Tibial nerve (tissue), 4 donors: Measurements from ENCODE around the gene KL. TPM values are rescaled to one million over a fixed set of nuclear protein-coding genes. Genes with fewer than 3 reads are reported as not detected.
A peak's percentile ranks its signal among the peaks of the same experiment; 100 is the strongest.

Source experiments
- DNase-seq, 2 donors: peaks; one replicate each; pipeline ENCODE4 v3.0.0-alpha.2; 2019; ENCODE audit warnings: low spot score in 2 of 2
- H3K27ac ChIP-seq, 4 donors: fragments of 200-600 bp; sonication (generic) in 3 of 4; one replicate each; pipeline ENCODE4 v1.5.1; 2017 to 2019; ENCODE audit warnings: mild to moderate bottlenecking in 1 of 4
- H3K27me3 ChIP-seq, 2 donors: fragments of 200-600 bp; sonication (generic) in 1 of 2; one replicate each; pipeline versions ENCODE4 v1.5.1 to v1.6.0; 2017 to 2019
- H3K36me3 ChIP-seq, 3 donors: fragments of 200-600 bp; sonication (generic); one replicate each; pipeline ENCODE4 v1.5.1; 2018 to 2019
- H3K4me1 ChIP-seq, 4 donors: fragments of 200-600 bp; sonication (generic) in 3 of 4; one replicate each; pipeline ENCODE4 v1.5.1; 2017 to 2019
- H3K4me3 ChIP-seq, 4 donors: fragments of 200-600 bp; sonication (generic) in 3 of 4; one replicate each; pipeline ENCODE4 v1.5.1; 2017 to 2019; ENCODE audit warnings: mild to moderate bottlenecking in 1 of 4, moderate library complexity in 1 of 4
- H3K9me3 ChIP-seq, 4 donors: fragments of 200-600 bp; sonication (generic) in 3 of 4; one replicate each; pipeline ENCODE4 v1.5.1; 2017 to 2019
- EP300 ChIP-seq, 2 donors: sonication (generic); formaldehyde crosslinking; IDR thresholded peaks; one replicate each; pipeline ENCODE4 v1.6.1; 2017; ENCODE audit warnings: antibody characterized with exemption in 2 of 2, mild to moderate bottlenecking in 1 of 2
- POLR2A ChIP-seq, 2 donors: fragments of 450-650 bp; IDR thresholded peaks; one replicate each; pipeline ENCODE4 v1.6.1; 2017; ENCODE audit warnings: antibody characterized with exemption in 2 of 2, mild to moderate bottlenecking in 2 of 2, moderate library complexity in 2 of 2
- WGBS, 2 donors: methylation state at CpG; one replicate each; pipeline ENCODE4 v1.1.5; 2018; 5-methylcytosine and 5-hydroxymethylcytosine counted together
- total RNA-seq, 4 donors: library from RNA; depleted of rRNA; stranded (reverse); fragments of >200 nt; gene quantifications; one replicate each; pipeline ENCODE4 v1.1.0, GENCODE V29; 2016
- TF ChIP-seq, protein P1 (sequence below), 5 experiments: fragments of 200-600 bp in 3 of 5; fragments of 450-650 bp in 2 of 5; sonication (generic) in 3 of 5; IDR thresholded peaks; one replicate each; pipeline ENCODE4 v1.5.1; 2016 to 2019; ENCODE audit warnings: antibody characterized with exemption in 5 of 5, mild to moderate bottlenecking in 3 of 5, moderate library complexity in 2 of 5

Gene KL
- total RNA-seq, 4 donors from 2014 or later, result 5.1 to 7.3 (median 6.9) TPM

DNA sequence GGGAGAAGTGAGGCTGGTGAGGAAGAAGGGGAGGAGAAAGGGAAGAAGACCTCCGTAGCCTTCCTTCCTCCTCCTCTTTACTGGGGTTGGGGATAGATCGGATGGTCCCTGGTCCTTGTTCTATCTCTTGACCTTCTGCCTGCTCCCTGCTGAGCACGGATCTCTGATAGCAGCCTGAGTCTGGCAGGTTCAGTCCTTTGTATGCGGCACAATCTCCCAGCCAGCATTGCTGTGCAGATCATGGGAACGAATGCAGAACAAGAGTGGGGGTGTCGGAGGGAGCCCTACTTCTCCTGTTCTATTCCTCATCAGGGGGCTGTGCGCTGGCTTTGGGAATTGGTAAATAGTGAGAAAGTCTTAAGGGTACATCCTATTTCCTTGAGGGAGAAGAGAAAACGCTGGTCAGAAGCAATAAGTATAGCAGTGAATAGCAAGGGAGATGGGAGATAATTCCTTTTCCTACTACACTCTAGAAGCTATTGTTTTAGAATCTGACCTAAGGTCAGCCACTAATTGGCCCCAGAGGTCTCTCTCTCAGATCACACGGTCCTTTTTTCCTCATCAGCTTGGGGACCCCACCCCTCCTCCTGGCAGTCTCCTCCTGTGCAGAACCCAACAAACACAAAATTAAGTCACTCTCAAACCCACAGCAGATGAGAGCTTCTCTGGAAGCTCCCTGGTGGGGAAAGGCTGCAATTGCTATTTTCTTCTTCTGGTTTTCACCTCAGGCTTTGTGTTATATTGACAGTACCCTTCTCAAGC is 41.0 kb downstream of the KL start:
- Histone ChIP-seq H3K4me1 (peaks cover 0 to 34% (median 7%) of the 10 kb centered on the region in 4 donors), H3K4me3 (peak overlapping the region in 1 of 4 donors; percentile 10), H3K36me3 (no peaks in the 10 kb centered on the region), H3K27ac (peak overlapping the region in 3 of 4 donors; percentile 3 to 70 (median 57)), H3K9me3 (no peaks in the 10 kb centered on the region), H3K27me3 (no peaks in the 10 kb centered on the region)
- 38 to 53% methylated on average over 9 of the region's 9 CpGs for WGBS, 2 donors
- peak; percentile 20 to 53 for DNase-seq
- TF ChIP-seq EP300 (IDR thresholded peaks at IDR 0.05) (peak in 1 of 2 donors; percentile 10), POLR2A (IDR thresholded peaks at IDR 0.05) (no peak)
- TF ChIP-seq, protein P1, sequence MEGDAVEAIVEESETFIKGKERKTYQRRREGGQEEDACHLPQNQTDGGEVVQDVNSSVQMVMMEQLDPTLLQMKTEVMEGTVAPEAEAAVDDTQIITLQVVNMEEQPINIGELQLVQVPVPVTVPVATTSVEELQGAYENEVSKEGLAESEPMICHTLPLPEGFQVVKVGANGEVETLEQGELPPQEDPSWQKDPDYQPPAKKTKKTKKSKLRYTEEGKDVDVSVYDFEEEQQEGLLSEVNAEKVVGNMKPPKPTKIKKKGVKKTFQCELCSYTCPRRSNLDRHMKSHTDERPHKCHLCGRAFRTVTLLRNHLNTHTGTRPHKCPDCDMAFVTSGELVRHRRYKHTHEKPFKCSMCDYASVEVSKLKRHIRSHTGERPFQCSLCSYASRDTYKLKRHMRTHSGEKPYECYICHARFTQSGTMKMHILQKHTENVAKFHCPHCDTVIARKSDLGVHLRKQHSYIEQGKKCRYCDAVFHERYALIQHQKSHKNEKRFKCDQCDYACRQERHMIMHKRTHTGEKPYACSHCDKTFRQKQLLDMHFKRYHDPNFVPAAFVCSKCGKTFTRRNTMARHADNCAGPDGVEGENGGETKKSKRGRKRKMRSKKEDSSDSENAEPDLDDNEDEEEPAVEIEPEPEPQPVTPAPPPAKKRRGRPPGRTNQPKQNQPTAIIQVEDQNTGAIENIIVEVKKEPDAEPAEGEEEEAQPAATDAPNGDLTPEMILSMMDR (IDR thresholded peaks at IDR 0.05), result peak; percentile 20 to 54 (median 23)

GRCh38 chr13:33058776-33059327 is 42.6 kb downstream of the KL start:
- TF ChIP-seq, protein P1 (IDR thresholded peaks at IDR 0.05), result no peak
- TF ChIP-seq POLR2A (IDR thresholded peaks at IDR 0.05) (no peak), EP300 (IDR thresholded peaks at IDR 0.05) (no peak)
- 33 to 38% methylated on average over 3 of the region's 3 CpGs for WGBS, 2 donors

DNA sequence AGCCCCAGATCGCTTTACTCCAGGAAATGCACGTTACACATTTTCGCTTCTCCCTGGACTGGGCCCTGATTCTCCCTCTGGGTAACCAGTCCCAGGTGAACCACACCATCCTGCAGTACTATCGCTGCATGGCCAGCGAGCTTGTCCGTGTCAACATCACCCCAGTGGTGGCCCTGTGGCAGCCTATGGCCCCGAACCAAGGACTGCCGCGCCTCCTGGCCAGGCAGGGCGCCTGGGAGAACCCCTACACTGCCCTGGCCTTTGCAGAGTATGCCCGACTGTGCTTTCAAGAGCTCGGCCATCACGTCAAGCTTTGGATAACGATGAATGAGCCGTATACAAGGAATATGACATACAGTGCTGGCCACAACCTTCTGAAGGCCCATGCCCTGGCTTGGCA is 44.6 kb downstream of the KL start:
- Histone ChIP-seq H3K9me3 (no peaks in the 10 kb centered on the region), H3K4me1 (peaks cover 0 to 22% (median 5%) of the 10 kb centered on the region in 4 donors), H3K4me3 (no peak overlapping the region), H3K27me3 (no peaks in the 10 kb centered on the region), H3K27ac (no peak overlapping the region), H3K36me3 (no peaks in the 10 kb centered on the region)
- no peak for DNase-seq
- TF ChIP-seq, protein P1 (IDR thresholded peaks at IDR 0.05), result no peak
- TF ChIP-seq EP300 (IDR thresholded peaks at IDR 0.05), result no peak
- no peak for TF ChIP-seq POLR2A (IDR thresholded peaks at IDR 0.05)
- WGBS, 2 donors, result 97 to 99% methylated on average over 14 to 15 of the region's 15 CpGs

More at GRCh38 chr13:33058776-33059327, 42.6 kb downstream of the KL start:
- H3K27ac ChIP-seq, result no peak overlapping the region
- H3K27me3 ChIP-seq, result no peaks in the 10 kb centered on the region
- H3K36me3 ChIP-seq, result no peaks in the 10 kb centered on the region
- no peak overlapping the region for H3K4me3 ChIP-seq
- peaks cover 0 to 23% (median 6%) of the 10 kb centered on the region in 4 donors for H3K4me1 ChIP-seq
- no peak for DNase-seq
- no peaks in the 10 kb centered on the region for H3K9me3 ChIP-seq

GRCh38 chr13:33066329-33066728 is 50.1 kb downstream of the KL start:
- TF ChIP-seq, protein P1 (IDR thresholded peaks at IDR 0.05), result no peak
- TF ChIP-seq EP300 (IDR thresholded peaks at IDR 0.05), result no peak
- no peak for TF ChIP-seq POLR2A (IDR thresholded peaks at IDR 0.05)
- no peaks in the 10 kb centered on the region for H3K27me3 ChIP-seq
- H3K4me1 ChIP-seq, result no peaks in the 10 kb centered on the region
- 93 to 97% methylated on average over 18 of the region's 18 CpGs for WGBS, 2 donors
- H3K9me3 ChIP-seq, result no peaks in the 10 kb centered on the region
- no peak for DNase-seq
- H3K4me3 ChIP-seq, result no peak overlapping the region
- peaks cover 0 to 8% (median 0%) of the 10 kb centered on the region in 3 donors for H3K36me3 ChIP-seq
- H3K27ac ChIP-seq, result no peak overlapping the region

DNA sequence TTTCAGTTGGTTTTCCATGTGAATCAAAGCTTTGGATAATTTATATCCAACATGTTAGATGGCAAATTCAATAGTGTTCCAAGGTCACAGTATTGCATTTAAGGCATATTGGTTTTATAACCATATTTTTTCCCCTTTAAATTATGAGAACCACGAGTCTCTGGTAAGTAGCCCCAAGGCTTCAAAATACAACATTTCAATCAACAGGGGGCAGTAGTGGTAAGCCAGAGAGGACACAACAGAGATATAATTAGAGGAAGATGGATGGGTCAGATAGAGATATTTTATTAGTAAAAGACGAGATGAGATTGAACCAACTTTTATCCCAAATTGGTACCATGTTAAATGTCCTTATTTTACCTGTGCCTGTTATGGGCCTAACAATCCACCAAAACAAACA is 53.1 kb downstream of the KL start:
- WGBS, 2 donors, result 81 to 89% methylated on average over 2 of the region's 2 CpGs
- no peaks in the 10 kb centered on the region for H3K27me3 ChIP-seq
- TF ChIP-seq EP300 (IDR thresholded peaks at IDR 0.05) (no peak), POLR2A (IDR thresholded peaks at IDR 0.05) (no peak)
- TF ChIP-seq, protein P1 (IDR thresholded peaks at IDR 0.05), result no peak

More for the DNA sequence above, 53.1 kb downstream of the KL start:
- Histone ChIP-seq H3K4me3 (no peak overlapping the region), H3K9me3 (no peaks in the 10 kb centered on the region), H3K4me1 (no peaks in the 10 kb centered on the region), H3K27ac (no peak overlapping the region), H3K36me3 (peaks cover 0 to 8% (median 0%) of the 10 kb centered on the region in 3 donors)
- DNase-seq, result no peak
